ENCODE data around the gene PEAK3. TPM values are rescaled to one million over a fixed set of nuclear protein-coding genes. Genes with fewer than 3 reads are reported as not detected.

PEAK3 gene
- total RNA-seq, 3 donors from 2014 or later = 1.8 TPM; not detected in 2

DNA sequence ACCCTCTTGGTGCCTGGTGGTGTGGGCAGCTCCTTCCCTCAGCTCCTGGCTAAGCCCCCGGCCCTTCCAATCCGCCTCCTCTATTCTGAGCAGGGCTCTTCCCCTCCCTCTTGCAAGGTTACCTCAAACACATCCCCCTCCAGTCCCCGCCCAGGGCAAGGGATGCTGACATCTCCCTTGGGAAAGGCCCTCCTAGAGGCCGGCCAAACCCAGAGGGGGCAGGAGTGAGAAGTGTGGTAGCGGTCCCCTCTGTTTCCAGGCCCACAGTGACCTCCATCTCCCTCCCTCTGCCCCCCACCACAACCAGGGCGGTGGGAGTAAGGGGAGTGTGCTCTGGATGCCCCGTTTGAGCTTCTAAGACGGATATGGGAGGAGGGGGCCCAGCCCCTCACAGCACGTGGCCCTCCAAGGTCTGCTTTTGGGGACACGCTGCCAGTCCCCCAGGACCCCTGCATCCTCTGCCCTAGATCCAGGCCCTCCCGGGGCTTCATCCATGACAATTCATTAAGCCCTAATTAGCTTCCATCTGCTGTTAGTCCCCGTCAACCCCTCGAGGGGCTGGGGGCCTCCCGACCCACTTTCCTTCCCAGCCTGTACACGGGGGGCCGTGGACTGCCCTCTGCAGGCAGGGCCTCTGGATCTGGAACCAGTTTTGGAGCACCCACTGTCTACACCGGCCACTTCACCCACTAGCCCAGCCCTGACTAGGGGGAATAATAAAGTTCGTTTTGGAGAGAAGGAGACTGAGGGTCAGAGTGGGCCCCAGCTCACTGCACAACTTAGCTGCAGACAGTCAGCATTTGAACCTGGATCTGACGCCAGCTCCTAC lies 23.7 kb upstream of the PEAK3 start:
- no peak for DNase-seq (ENCODE audit: low spot score in 2 of 2)
- Histone ChIP-seq H3K27ac (no peak overlapping the region), H3K27me3 (peaks cover 10 to 28% of the 10 kb centered on the region in 2 donors), H3K4me1 (no peaks in the 10 kb centered on the region), H3K36me3 (no peaks in the 10 kb centered on the region), H3K4me3 (no peak overlapping the region), H3K9me3 (no peaks in the 10 kb centered on the region)
- intact Hi-C loops (cut with DNase I; ENCODE audit: low total_unique reads) = no loop called here
- no peak for TF ChIP-seq POLR2A (IDR thresholded peaks at IDR 0.05)

DNA sequence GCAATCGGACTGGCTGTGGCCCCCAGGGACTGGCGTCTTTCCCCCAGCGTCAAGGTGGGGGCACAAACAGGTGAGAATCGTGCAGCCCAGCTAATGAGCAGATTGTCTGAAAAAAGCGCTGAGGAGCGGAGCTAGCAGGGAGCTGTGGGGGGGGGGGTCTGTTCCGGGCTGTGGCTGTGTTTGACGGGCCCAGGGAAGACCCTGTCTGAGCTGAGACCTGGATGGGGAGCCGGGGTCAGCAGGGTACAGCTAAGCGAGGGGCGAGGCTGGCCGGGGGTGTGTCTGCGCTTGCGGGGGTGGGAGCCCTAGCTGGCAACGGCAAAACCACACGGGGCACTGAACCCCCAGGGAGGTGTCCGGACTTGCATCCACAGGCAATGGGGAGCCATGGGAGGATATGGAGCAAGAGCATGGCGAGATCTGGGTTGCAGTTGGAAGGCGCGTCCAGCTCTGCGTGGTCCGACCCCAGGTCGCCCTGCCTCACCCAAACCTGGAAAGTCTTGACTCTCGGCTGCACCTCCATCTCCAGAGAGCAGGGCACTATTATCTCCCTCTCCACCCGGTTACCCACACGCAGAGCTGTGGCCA lies 21.3 kb upstream of the PEAK3 start:
- no peak for DNase-seq (ENCODE audit: low spot score in 2 of 2)
- Histone ChIP-seq H3K27ac (no peak overlapping the region), H3K27me3 (peaks cover 10 to 19% of the 10 kb centered on the region in 2 donors), H3K4me3 (no peak overlapping the region), H3K9me3 (no peaks in the 10 kb centered on the region), H3K4me1 (no peaks in the 10 kb centered on the region), H3K36me3 (no peaks in the 10 kb centered on the region)
- intact Hi-C loops (cut with DNase I; ENCODE audit: low total_unique reads) = no loop called here
- TF ChIP-seq POLR2A (IDR thresholded peaks at IDR 0.05) (no peak), POLR2AphosphoS5 (IDR thresholded peaks at IDR 0.05) (no peak)
- TF ChIP-seq, protein P1, sequence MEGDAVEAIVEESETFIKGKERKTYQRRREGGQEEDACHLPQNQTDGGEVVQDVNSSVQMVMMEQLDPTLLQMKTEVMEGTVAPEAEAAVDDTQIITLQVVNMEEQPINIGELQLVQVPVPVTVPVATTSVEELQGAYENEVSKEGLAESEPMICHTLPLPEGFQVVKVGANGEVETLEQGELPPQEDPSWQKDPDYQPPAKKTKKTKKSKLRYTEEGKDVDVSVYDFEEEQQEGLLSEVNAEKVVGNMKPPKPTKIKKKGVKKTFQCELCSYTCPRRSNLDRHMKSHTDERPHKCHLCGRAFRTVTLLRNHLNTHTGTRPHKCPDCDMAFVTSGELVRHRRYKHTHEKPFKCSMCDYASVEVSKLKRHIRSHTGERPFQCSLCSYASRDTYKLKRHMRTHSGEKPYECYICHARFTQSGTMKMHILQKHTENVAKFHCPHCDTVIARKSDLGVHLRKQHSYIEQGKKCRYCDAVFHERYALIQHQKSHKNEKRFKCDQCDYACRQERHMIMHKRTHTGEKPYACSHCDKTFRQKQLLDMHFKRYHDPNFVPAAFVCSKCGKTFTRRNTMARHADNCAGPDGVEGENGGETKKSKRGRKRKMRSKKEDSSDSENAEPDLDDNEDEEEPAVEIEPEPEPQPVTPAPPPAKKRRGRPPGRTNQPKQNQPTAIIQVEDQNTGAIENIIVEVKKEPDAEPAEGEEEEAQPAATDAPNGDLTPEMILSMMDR (IDR thresholded peaks at IDR 0.05) = no peak

DNA sequence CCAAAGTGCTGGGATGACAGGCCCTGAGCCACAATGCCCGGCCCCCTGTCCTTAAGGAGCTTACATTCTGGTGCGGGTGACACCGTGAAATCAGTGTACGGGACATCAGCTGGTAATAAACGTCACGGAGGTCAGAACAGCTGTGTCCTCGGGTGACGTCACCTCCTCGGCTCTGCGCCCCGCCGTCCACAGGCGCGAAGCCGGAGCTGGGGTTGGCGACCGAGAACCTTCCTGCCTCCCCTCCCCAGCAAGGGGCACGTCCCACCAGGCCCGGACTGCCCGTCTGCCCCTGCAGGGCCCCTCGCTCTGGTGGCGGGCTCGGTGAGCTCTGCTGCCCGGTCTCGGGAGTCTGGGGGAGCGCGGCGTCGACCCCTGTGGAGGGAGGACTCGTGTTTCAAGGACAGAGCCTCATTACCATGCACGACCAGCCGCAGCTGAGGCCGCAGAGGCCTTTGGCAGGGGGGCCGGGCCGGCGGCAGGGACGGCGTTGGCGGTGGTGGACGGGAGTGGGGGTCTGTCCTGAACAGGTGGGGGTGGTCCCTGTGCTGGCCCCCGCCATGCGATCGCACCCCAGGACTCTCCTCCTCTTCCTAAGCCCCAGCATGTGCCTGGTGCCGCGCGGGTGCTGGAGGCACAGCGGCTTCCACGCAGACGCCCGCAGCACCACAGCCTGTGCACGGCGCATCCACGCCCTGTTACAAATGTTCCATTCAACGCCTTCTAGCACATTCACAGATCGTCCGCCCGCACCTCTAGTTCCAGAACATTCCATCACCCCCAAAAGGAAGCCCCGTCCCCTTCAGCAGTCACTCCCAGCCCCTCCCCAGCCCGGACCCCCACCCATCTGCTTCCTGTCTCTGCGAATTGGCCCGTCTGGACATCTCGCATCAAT lies 20.6 kb upstream of the PEAK3 start:
- Histone ChIP-seq H3K4me1 (no peaks in the 10 kb centered on the region), H3K4me3 (peak overlapping the region in 1 of 3 donors; percentile 40), H3K9me3 (no peaks in the 10 kb centered on the region), H3K27me3 (peaks cover 7 to 17% of the 10 kb centered on the region in 2 donors), H3K36me3 (no peaks in the 10 kb centered on the region), H3K27ac (no peak overlapping the region)
- intact Hi-C loops (cut with DNase I; ENCODE audit: low total_unique reads) = no loop called here
- no peak for DNase-seq (ENCODE audit: low spot score in 2 of 2)
- TF ChIP-seq, protein P1 (IDR thresholded peaks at IDR 0.05) = no peak
- TF ChIP-seq POLR2A (IDR thresholded peaks at IDR 0.05) (no peak), POLR2AphosphoS5 (IDR thresholded peaks at IDR 0.05) (no peak)

DNA sequence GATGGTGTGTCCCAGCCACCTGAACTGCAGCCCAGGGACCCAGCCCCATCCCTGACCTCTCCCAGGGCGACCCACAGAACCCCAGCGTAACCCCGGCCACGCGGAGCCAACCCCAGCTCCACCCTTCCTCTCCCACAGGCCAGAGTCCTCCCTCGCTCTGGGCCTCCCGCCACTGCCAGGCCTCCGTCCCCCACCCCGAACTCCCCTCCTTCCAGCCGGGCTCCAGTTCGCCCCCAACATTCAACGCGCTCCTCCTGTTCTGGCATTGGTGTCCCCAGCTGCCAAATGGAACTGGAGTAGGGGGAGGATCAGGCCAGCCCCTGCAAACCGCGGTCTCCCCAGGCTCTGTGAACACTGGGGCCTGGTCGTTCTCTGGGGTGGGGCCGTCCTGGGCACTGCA lies 18.6 kb upstream of the PEAK3 start:
- no peak overlapping the region for H3K4me3 ChIP-seq
- no peaks in the 10 kb centered on the region for H3K4me1 ChIP-seq
- DNase-seq (ENCODE audit: low spot score in 2 of 2) = no peak
- no peak for TF ChIP-seq POLR2AphosphoS5 (IDR thresholded peaks at IDR 0.05)
- no peak for TF ChIP-seq POLR2A (IDR thresholded peaks at IDR 0.05)
- TF ChIP-seq, protein P1 (IDR thresholded peaks at IDR 0.05) = no peak
- H3K27ac ChIP-seq = no peak overlapping the region
- H3K36me3 ChIP-seq = no peaks in the 10 kb centered on the region
- H3K9me3 ChIP-seq = no peaks in the 10 kb centered on the region
- peaks cover 0 to 6% of the 10 kb centered on the region in 2 donors for H3K27me3 ChIP-seq
- intact Hi-C loops (cut with DNase I; ENCODE audit: low total_unique reads) = no loop called here

DNA sequence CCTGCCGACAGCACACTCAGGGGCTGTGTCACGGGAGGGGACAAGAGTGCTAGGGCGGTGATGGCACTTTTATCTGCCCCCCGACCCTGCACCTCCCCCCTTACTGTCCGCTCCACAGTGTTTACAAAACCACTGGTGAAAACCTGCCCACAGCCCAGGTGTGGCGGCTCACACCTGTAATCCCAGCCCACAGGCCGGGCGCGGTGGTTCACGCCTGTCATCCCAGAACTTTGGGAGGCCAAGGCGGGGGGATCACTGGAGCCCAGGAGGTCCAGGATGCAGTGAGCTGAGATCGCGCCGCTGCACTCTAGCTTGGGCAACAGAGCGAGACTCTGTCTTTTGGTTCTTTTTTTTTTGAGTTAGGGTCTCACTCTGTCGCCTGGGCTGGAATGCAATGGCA lies 14.2 kb upstream of the PEAK3 start:
- H3K9me3 ChIP-seq = no peaks in the 10 kb centered on the region
- TF ChIP-seq, protein P1 (IDR thresholded peaks at IDR 0.05) = no peak
- TF ChIP-seq POLR2AphosphoS5 (IDR thresholded peaks at IDR 0.05) = no peak
- no peak for TF ChIP-seq POLR2A (IDR thresholded peaks at IDR 0.05)
- no peak overlapping the region for H3K27ac ChIP-seq
- H3K4me1 ChIP-seq = peaks cover 0 to 4% of the 10 kb centered on the region in 2 donors
- peaks cover 6 to 17% of the 10 kb centered on the region in 2 donors for H3K27me3 ChIP-seq
- intact Hi-C loops (cut with DNase I; ENCODE audit: low total_unique reads) = no loop called here
- no peaks in the 10 kb centered on the region for H3K36me3 ChIP-seq
- H3K4me3 ChIP-seq = no peak overlapping the region
- DNase-seq (ENCODE audit: low spot score in 2 of 2) = no peak

Data from breast epithelium (tissue), 4 donors.